Fibroblast of peridontal ligament (primary cell): ENCODE data around the gene PGM3.

Experiments
- DNase-seq: peaks from one replicate; pipeline ENCODE4 v3.0.0-alpha.2; 2010; ENCODE audit errors: extremely low read depth

Gene PGM3

GRCh38 chr6:83183082-83183828 is 9.8 kb downstream of the PGM3 start:
- peak; percentile 87 for DNase-seq

GRCh38 chr6:83182114-83182513 is 11.0 kb downstream of the PGM3 start:
- DNase-seq: no peak

- DNase-seq: no peak
Measured at GRCh38 chr6:83180426-83180950, 12.6 kb downstream of the PGM3 start.

- DNase-seq: no peak
Measured at GRCh38 chr6:83176246-83176645, 16.8 kb downstream of the PGM3 start.

- DNase-seq: no peak
Measured at GRCh38 chr6:83169511-83169910, 23.6 kb downstream of the PGM3 start.

GRCh38 chr6:83169106-83169505 is 24.0 kb downstream of the PGM3 start:
- no peak for DNase-seq

GRCh38 chr6:83168556-83168955 is 24.5 kb downstream of the PGM3 start:
- DNase-seq: no peak

- no peak for DNase-seq
Measured at GRCh38 chr6:83167726-83168278, 25.3 kb downstream of the PGM3 start.

- no peak for DNase-seq
Measured at GRCh38 chr6:83160167-83160566, 32.9 kb downstream of the PGM3 start.

GRCh38 chr6:83155794-83156193 is 37.3 kb downstream of the PGM3 start:
- DNase-seq: no peak

- DNase-seq: no peak
Measured at GRCh38 chr6:83153883-83154521, 39.1 kb downstream of the PGM3 start.

- no peak for DNase-seq
Measured at GRCh38 chr6:83152913-83153312, 40.2 kb downstream of the PGM3 start.

GRCh38 chr6:83151114-83151513 is 42.0 kb downstream of the PGM3 start:
- no peak for DNase-seq

- DNase-seq: no peak
Measured at GRCh38 chr6:83138758-83139157, 54.3 kb downstream of the PGM3 start.

GRCh38 chr6:83138118-83138722 is 54.8 kb downstream of the PGM3 start:
- DNase-seq: no peak

GRCh38 chr6:83132121-83132520 is 60.9 kb downstream of the PGM3 start:
- DNase-seq: no peak

- DNase-seq: peak; percentile 49
Measured at GRCh38 chr6:83127976-83128375, 65.1 kb downstream of the PGM3 start.

- no peak for DNase-seq
Measured at GRCh38 chr6:83127258-83127657, 65.8 kb downstream of the PGM3 start.

GRCh38 chr6:83126807-83127206 is 66.3 kb downstream of the PGM3 start:
- no peak for DNase-seq

GRCh38 chr6:83126223-83126622 is 66.8 kb downstream of the PGM3 start:
- DNase-seq: no peak

GRCh38 chr6:83125425-83125824 is 67.6 kb downstream of the PGM3 start:
- DNase-seq: no peak

- DNase-seq: no peak
Measured at GRCh38 chr6:83124553-83124952, 68.5 kb downstream of the PGM3 start.
